Thymus (tissue), 11 donors: ENCODE measurements around the gene ZBTB8A. TPM values are rescaled to one million over a fixed set of nuclear protein-coding genes. Genes with fewer than 3 reads are reported as not detected.
"Not testable (repeated sequence)": the region's sequence is repeated elsewhere in the genome, so short reads cannot be mapped to it uniquely, and the experiment has no call there.

Source experiments
- DNase-seq, 9 donors: peaks; one replicate each; pipeline ENCODE4 v3.0.0-alpha.2; 2013; ENCODE audit warnings: low spot score in 9 of 9, low read depth in 6 of 9, missing footprints in 1 of 9
- H3K27ac ChIP-seq, 2 donors: one replicate each; pipeline ENCODE4 v1.5.1; 2013; ENCODE audit warnings: control low read depth in 1 of 2, low read depth in 1 of 2, low read length in 1 of 2, mild to moderate bottlenecking in 1 of 2, moderate library complexity in 1 of 2
- H3K27me3 ChIP-seq, 2 donors: one replicate each; pipeline ENCODE4 v1.5.1; 2013; ENCODE audit warnings: low read length in 1 of 2; ENCODE audit not compliant: control insufficient read depth in 2 of 2, insufficient read depth in 1 of 2
- H3K36me3 ChIP-seq, 2 donors: one replicate each; pipeline ENCODE4 v1.5.1; 2013; ENCODE audit warnings: low read length in 1 of 2, mild to moderate bottlenecking in 1 of 2, moderate library complexity in 1 of 2; ENCODE audit not compliant: control insufficient read depth in 2 of 2, insufficient read depth in 2 of 2
- H3K4me1 ChIP-seq, 2 donors: one replicate each; pipeline ENCODE4 v1.5.1; 2013; ENCODE audit warnings: low read length in 2 of 2; ENCODE audit not compliant: control insufficient read depth in 2 of 2, insufficient read depth in 2 of 2
- H3K4me3 ChIP-seq, 2 donors: one replicate each; pipeline ENCODE4 v1.5.1; 2013; ENCODE audit warnings: low read length in 2 of 2, control low read depth in 1 of 2, mild to moderate bottlenecking in 1 of 2
- H3K9me3 ChIP-seq, 2 donors: one replicate each; pipeline ENCODE4 v1.5.1; 2013; ENCODE audit warnings: low read length in 1 of 2, mild to moderate bottlenecking in 1 of 2; ENCODE audit not compliant: control insufficient read depth in 2 of 2, insufficient read depth in 1 of 2
- WGBS: extraction: QIAGEN DNeasy Blood & Tissue Kit; methylation state at CpG from one replicate; pipeline ENCODE4 v1.1.7; 2013; 5-methylcytosine and 5-hydroxymethylcytosine counted together
- polyA plus RNA-seq: library from polyadenylated mRNA; stranded (reverse); fragments of 200-250 nt; gene quantifications from one replicate; pipeline ENCODE4 v1.2.3, GENCODE V29; 2013
- total RNA-seq: library from RNA; stranded (reverse); fragments of 120-200 nt; gene quantifications from one replicate; pipeline ENCODE4 v1.2.4, GENCODE V29; 2013
- donor health status: healthy.

Gene ZBTB8A
- total and polyA plus RNA-seq, 2 donors, result 2.1 to 2.2 TPM

GRCh38 chr1:32619701-32620485, 80.7 kb downstream of the ZBTB8A start:
- Histone ChIP-seq H3K4me3 (no peak overlapping the region), H3K9me3 (peaks cover 0 to 4% of the 10 kb centered on the region in 2 donors), H3K4me1 (peaks cover 13 to 14% of the 10 kb centered on the region in 2 donors), H3K27me3 (no peaks in the 10 kb centered on the region), H3K36me3 (peaks cover 0 to 9% of the 10 kb centered on the region in 2 donors), H3K27ac (no peak overlapping the region)
- no peak for DNase-seq
- 82% methylated on average over 5 of the region's 5 CpGs for WGBS

- H3K4me1 ChIP-seq, result peaks cover 13 to 16% of the 10 kb centered on the region in 2 donors
- H3K27me3 ChIP-seq, result no peaks in the 10 kb centered on the region
- H3K36me3 ChIP-seq, result peaks cover 3 to 13% of the 10 kb centered on the region in 2 donors
- no peak for DNase-seq
- H3K27ac ChIP-seq, result no peak overlapping the region
- H3K4me3 ChIP-seq, result no peak overlapping the region
- 98% methylated on average over 2 of the region's 2 CpGs for WGBS
- peaks cover 0 to 4% of the 10 kb centered on the region in 2 donors for H3K9me3 ChIP-seq
These were observed 83.0 kb downstream of the ZBTB8A start for GRCh38 chr1:32622205-32622604.

GRCh38 chr1:32622806-32623681, 83.8 kb downstream of the ZBTB8A start:
- peaks cover 19 to 22% of the 10 kb centered on the region in 2 donors for H3K4me1 ChIP-seq
- no peak overlapping the region for H3K4me3 ChIP-seq
- H3K9me3 ChIP-seq, result peaks cover 0 to 4% of the 10 kb centered on the region in 2 donors
- DNase-seq, result peak in 4 of 9 donors; percentile 17 to 63 (median 24)
- peak overlapping the region; percentile 25 to 57 for H3K27ac ChIP-seq
- 34% methylated on average over 3 of the region's 3 CpGs for WGBS
- no peaks in the 10 kb centered on the region for H3K27me3 ChIP-seq
- peaks cover 3 to 13% of the 10 kb centered on the region in 2 donors for H3K36me3 ChIP-seq

GRCh38 chr1:32623775-32624174, 84.5 kb downstream of the ZBTB8A start:
- H3K27ac ChIP-seq, result peak overlapping the region in 1 of 2 donors; percentile 57
- peak in 1 of 9 donors; percentile 29 for DNase-seq
- H3K4me1 ChIP-seq, result peaks cover 20 to 22% of the 10 kb centered on the region in 2 donors
- no peak overlapping the region for H3K4me3 ChIP-seq
- H3K36me3 ChIP-seq, result peaks cover 7 to 13% of the 10 kb centered on the region in 2 donors
- H3K9me3 ChIP-seq, result peaks cover 0 to 4% of the 10 kb centered on the region in 2 donors
- 32% methylated on average over 5 of the region's 5 CpGs for WGBS
- H3K27me3 ChIP-seq, result no peaks in the 10 kb centered on the region

GRCh38 chr1:32626176-32626575, 86.9 kb downstream of the ZBTB8A start:
- H3K4me1 ChIP-seq, result peaks cover 20 to 22% of the 10 kb centered on the region in 2 donors
- H3K27me3 ChIP-seq, result no peaks in the 10 kb centered on the region
- peaks cover 8% of the 10 kb centered on the region in 2 donors for H3K36me3 ChIP-seq
- no peak for DNase-seq
- no peak overlapping the region for H3K27ac ChIP-seq
- no peaks in the 10 kb centered on the region for H3K9me3 ChIP-seq
- 99% methylated on average over 1 of the region's 1 CpG for WGBS
- H3K4me3 ChIP-seq, result no peak overlapping the region

GRCh38 chr1:32627596-32628162, 88.5 kb downstream of the ZBTB8A start:
- 55% methylated on average over 11 of the region's 11 CpGs for WGBS
- H3K27me3 ChIP-seq, result no peaks in the 10 kb centered on the region
- peaks cover 19 to 21% of the 10 kb centered on the region in 2 donors for H3K4me1 ChIP-seq
- H3K4me3 ChIP-seq, result no peak overlapping the region
- H3K9me3 ChIP-seq, result no peaks in the 10 kb centered on the region
- peak overlapping the region; percentile 8 to 73 for H3K27ac ChIP-seq
- peak in 3 of 9 donors; percentile 27 to 67 (median 36) for DNase-seq
- H3K36me3 ChIP-seq, result peaks cover 10 to 12% of the 10 kb centered on the region in 2 donors

GRCh38 chr1:32630173-32630572, 90.9 kb downstream of the ZBTB8A start:
- H3K4me3 ChIP-seq, H3K27ac ChIP-seq, H3K4me1 ChIP-seq, DNase-seq, H3K27me3 ChIP-seq, H3K9me3 ChIP-seq: not testable (repeated sequence)
- 98% methylated on average over 4 of the region's 4 CpGs for WGBS
- peaks cover 10 to 16% of the 10 kb centered on the region in 2 donors for H3K36me3 ChIP-seq

GRCh38 chr1:32632829-32633228, 93.6 kb downstream of the ZBTB8A start:
- 96% methylated on average over 2 of the region's 2 CpGs for WGBS
- Histone ChIP-seq H3K36me3 (peaks cover 8 to 12% of the 10 kb centered on the region in 2 donors), H3K4me1 (peaks cover under 1 to 3% of the 10 kb centered on the region in 2 donors), H3K27ac (no peak overlapping the region), H3K9me3 (no peaks in the 10 kb centered on the region), H3K4me3 (no peak overlapping the region), H3K27me3 (no peaks in the 10 kb centered on the region)
- DNase-seq, result no peak
